ENCODE data around the gene C1R.

DNA sequence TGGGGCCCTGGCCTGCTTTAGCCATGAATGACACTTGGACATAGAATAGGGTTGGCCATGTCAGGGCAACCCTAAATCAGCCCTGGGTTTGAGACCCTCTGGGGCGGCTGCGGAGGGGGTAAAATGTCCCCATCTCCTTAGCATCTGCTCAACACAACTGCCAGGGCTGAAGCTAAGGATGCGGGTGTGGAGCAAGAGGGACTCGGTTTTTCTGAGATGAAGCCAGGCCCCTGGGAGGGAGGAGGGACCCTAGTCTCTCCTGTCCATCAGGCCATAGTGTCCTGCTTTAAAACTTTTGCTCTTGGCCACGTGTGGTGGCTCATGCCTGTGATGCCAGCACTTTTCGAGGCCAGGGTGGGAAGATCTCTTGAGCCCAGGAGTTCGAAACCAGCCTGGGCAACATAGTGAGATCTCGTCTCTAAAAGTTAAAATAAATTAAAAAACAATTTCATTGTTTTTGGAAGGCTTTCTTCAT, 778 bp upstream of the C1R start:
- no peak for TF ChIP-seq POLR2A (IDR thresholded peaks at IDR 0.05)
- TF ChIP-seq CTCF (IDR thresholded peaks at IDR 0.05): no peak

Measured in lower leg skin (tissue), 3 donors.